ENCODE measurements around the gene TMCO6. TPM values are rescaled to one million over a fixed set of nuclear protein-coding genes. Genes with fewer than 3 reads are reported as not detected.

TMCO6 gene
- total and polyA plus RNA-seq, 2 of the 4 experiments (the other 2 are of a cell fraction): 6.6 to 10.6 TPM

GRCh38 chr5:140608722-140609121 is 30.5 kb upstream of the TMCO6 start:
- POLR2A ChIA-PET (ENCODE audit: unreplicated experiment): no interaction called here
- no TSS peak for BruUV-seq (replicated peaks)
- H3K4me2 ChIP-seq (ENCODE audit: low read depth, low read length): no peak overlapping the region

More at GRCh38 chr5:140608722-140609121, 30.5 kb upstream of the TMCO6 start:
- no peak overlapping the region for H2BK15ac ChIP-seq (ENCODE audit: low read depth, low read length)
- no peaks in the 10 kb centered on the region for H3K79me1 ChIP-seq (ENCODE audit: low read depth in 1 of 2, low read length in 2 of 2)
- dilution Hi-C loops (cut with HindIII; ENCODE audit: low sequenced_read_pairs, unreplicated experiment): no loop called here
- no peak overlapping the region for H4K5ac ChIP-seq (ENCODE audit: low read depth, low read length)
- H3K27ac ChIP-seq (ENCODE audit: insufficient read depth, low read length): no peak overlapping the region
- H2BK120ac ChIP-seq (ENCODE audit: low read depth, low read length): no peak overlapping the region
- H3K4ac ChIP-seq (ENCODE audit: low read depth, low read length): no peak overlapping the region
- no peak overlapping the region for H2AFZ ChIP-seq (replicated peaks; ENCODE audit: low read length, poor library complexity)
- H3K18ac ChIP-seq (ENCODE audit: low read depth, low read length): no peak overlapping the region
- no peaks in the 10 kb centered on the region for H4K20me1 ChIP-seq (ENCODE audit: insufficient read depth, low read length)
- DNase-seq (no peak), ATAC-seq (ENCODE audit: low read depth) (no peak)
- no peak overlapping the region for H3K14ac ChIP-seq (replicated peaks; ENCODE audit: low read depth, low read length)
- intact Hi-C loops (cut with micrococcal nuclease): no loop called here
- no peaks in the 10 kb centered on the region for H3K9me1 ChIP-seq (ENCODE audit: insufficient read depth, low read length)
- H4K8ac ChIP-seq (ENCODE audit: low read depth in 2 of 2, low read length in 2 of 2): no peak overlapping the region
- no peak overlapping the region for H4K91ac ChIP-seq (ENCODE audit: insufficient read depth, low read depth, low read length)
- no peak overlapping the region for H2AK9ac ChIP-seq (replicated peaks; ENCODE audit: low read depth, low read length, poor library complexity)
- H3K9ac ChIP-seq (ENCODE audit: low read depth, low read length): no peak overlapping the region
- H3K4me1 ChIP-seq (ENCODE audit: control insufficient read depth, insufficient read depth, low read length): peaks cover 2% of the 10 kb centered on the region; the same call in 1 of the 2 replicates
- TF ChIP-seq CHD1 (IDR thresholded peaks at IDR 0.05; ENCODE audit: low read depth, low read length) (no peak), USF2 (IDR thresholded peaks at IDR 0.05; ENCODE audit: low read depth, low read length) (no peak), RFX5 (IDR thresholded peaks at IDR 0.05; ENCODE audit: low read depth, low read length) (no peak), NFE2L2 (IDR thresholded peaks at IDR 0.05; ENCODE audit: low read depth, low read length) (no peak), CTCF (conservative IDR thresholded peaks at IDR 0.05; ENCODE audit: low read depth, low read length) (no peak), MXI1 (IDR thresholded peaks at IDR 0.05; ENCODE audit: borderline replicate concordance, low read depth, low read length) (no peak), SMC3 (IDR thresholded peaks at IDR 0.05; ENCODE audit: low read depth, low read length) (no peak), FOS (IDR thresholded peaks at IDR 0.05; ENCODE audit: low read depth, low read length) (no peak), POLR2A (IDR thresholded peaks at IDR 0.05; ENCODE audit: low read depth, low read length) (no peak), RCOR1 (IDR thresholded peaks at IDR 0.05; ENCODE audit: insufficient replicate concordance, low read length) (no peak), MAFK (IDR thresholded peaks at IDR 0.05; ENCODE audit: low read depth, low read length) (no peak), RAD21 (IDR thresholded peaks at IDR 0.05; ENCODE audit: low read length) (no peak), CEBPB (IDR thresholded peaks at IDR 0.05; ENCODE audit: low read depth, low read length) (no peak), MAZ (IDR thresholded peaks at IDR 0.05; ENCODE audit: borderline replicate concordance, low read depth, low read length) (no peak), BHLHE40 (IDR thresholded peaks at IDR 0.05; ENCODE audit: low read depth, low read length) (no peak), ELK1 (IDR thresholded peaks at IDR 0.05; ENCODE audit: borderline replicate concordance, low read depth, low read length) (no peak)
- H3K56ac ChIP-seq (ENCODE audit: extremely low read depth, insufficient read depth, low read length): no peak overlapping the region
- no peak overlapping the region for H3K4me3 ChIP-seq (ENCODE audit: insufficient read depth, low read depth, low read length)
- CTCF ChIA-PET: interaction anchor here (0.6 kb wide), 1 partner anchor 24 kb away, joined by 3 read pairs; no protein-coding TSS in a partner anchor
- no peak overlapping the region for H2BK20ac ChIP-seq (ENCODE audit: low read depth, low read length)
- H3K27me3 ChIP-seq (ENCODE audit: control insufficient read depth, insufficient read depth, low read length): peaks cover 6% of the 10 kb centered on the region
- H3K23ac ChIP-seq (ENCODE audit: low read depth, low read length): no peak overlapping the region
- no peak overlapping the region for H2AK5ac ChIP-seq (ENCODE audit: low read depth, low read length)
- H2BK5ac ChIP-seq (ENCODE audit: low read depth, low read length, poor library complexity, severe bottlenecking): no peak overlapping the region
- in situ Hi-C loops (cut with MboI; ENCODE audit: low sequenced_read_pairs): no loop called here
- no peaks in the 10 kb centered on the region for H3K36me3 ChIP-seq (ENCODE audit: control insufficient read depth, insufficient read depth, low read length)
- no peaks in the 10 kb centered on the region for H3K9me3 ChIP-seq (ENCODE audit: control insufficient read depth, insufficient read depth, low read length)

Measured in IMR-90 (cell line).